OCI-LY7 (cell line): Measurements from ENCODE around the gene TRIM9. TPM values are rescaled to one million over a fixed set of nuclear protein-coding genes. Genes with fewer than 3 reads are reported as not detected.

Experiments
- BruUV-seq: library from RNA; stranded (reverse); fragments of 400-500 nt; replicated peaks from 2 replicates; lab custom pipeline; 2021; lab: Mats Ljungman, UMichigan
- CTCF ChIA-PET: fragments of 300-600 bp; sonication (Branson Sonifier 250); formaldehyde crosslinking; loops from one replicate; lab custom pipeline; 2022; ENCODE audit warnings: antibody characterized with exemption; ENCODE audit not compliant: unreplicated experiment; lab: Charles Lee
- POLR2A ChIA-PET: fragments of 300-600 bp; sonication (Branson Sonifier 250); formaldehyde crosslinking; loops from one replicate; lab custom pipeline; 2022; ENCODE audit warnings: antibody characterized with exemption; lab: Charles Lee
- DNase-seq: peaks from one replicate; pipeline ENCODE4 v3.0.0-alpha.2; 2015; ENCODE audit warnings: low spot score
- H2AFZ ChIP-seq: fragments of 200-600 bp; sonication (generic), shearing (Covaris generic); 2 replicates; pipeline ENCODE4 v1.6.1; 2014; ENCODE audit warnings: mild to moderate bottlenecking, antibody characterized with exemption, low read length, moderate library complexity
- H3K27ac ChIP-seq: fragments of 200-600 bp; sonication (generic); 2 replicates; pipeline ENCODE4 v1.5.1; 2014; ENCODE audit warnings: mixed run types, low read depth, mild to moderate bottlenecking, moderate library complexity, low read length, inconsistent platforms; ENCODE audit not compliant: poor library complexity, severe bottlenecking
- H3K36me3 ChIP-seq: fragments of 200-600 bp; sonication (generic); 2 replicates; pipeline ENCODE4 v1.6.1; 2014; ENCODE audit warnings: mild to moderate bottlenecking, antibody characterized with exemption, low read length, moderate library complexity, mixed read lengths; ENCODE audit not compliant: insufficient read depth
- H3K4me1 ChIP-seq: fragments of 200-600 bp; sonication (generic); 2 replicates; pipeline ENCODE4 v1.5.1; 2014; ENCODE audit warnings: mild to moderate bottlenecking, low read length; ENCODE audit not compliant: insufficient read depth, poor library complexity, severe bottlenecking
- H3K4me2 ChIP-seq: fragments of 200-600 bp; sonication (generic); 2 replicates; pipeline ENCODE4 v1.6.1; 2014; ENCODE audit warnings: mild to moderate bottlenecking, low read length
- H3K4me3 ChIP-seq: fragments of 200-600 bp; sonication (generic); 2 replicates; pipeline ENCODE4 v1.5.1; 2014; ENCODE audit warnings: mild to moderate bottlenecking, low read depth, low read length; ENCODE audit not compliant: poor library complexity, severe bottlenecking
- H3K79me2 ChIP-seq: fragments of 200-600 bp; sonication (generic); 2 replicates; pipeline ENCODE4 v1.6.1; 2016; ENCODE audit warnings: low read depth, mild to moderate bottlenecking, low read length, moderate library complexity, mixed read lengths; ENCODE audit not compliant: insufficient read depth
- H3K9me2 ChIP-seq: fragments of 200-600 bp; sonication (generic); 2 replicates; pipeline ENCODE4 v1.6.1; 2016; ENCODE audit warnings: mild to moderate bottlenecking, low read length, mixed read lengths; ENCODE audit not compliant: insufficient read depth
- H3K9me3 ChIP-seq: fragments of 200-600 bp; sonication (generic); 2 replicates; pipeline ENCODE4 v1.6.1; 2014; ENCODE audit warnings: mild to moderate bottlenecking, mixed run types, low read length, mixed read lengths
- H4K20me1 ChIP-seq: fragments of 200-600 bp; sonication (generic); 2 replicates; pipeline ENCODE4 v1.6.1; 2014; ENCODE audit warnings: mild to moderate bottlenecking, antibody characterized with exemption, low read length, moderate library complexity, mixed read lengths; ENCODE audit not compliant: insufficient read depth
- CTCF ChIP-seq: fragments of 200-600 bp; sonication (generic); conservative IDR thresholded peaks from 2 replicates; pipeline ENCODE4 v1.5.1; 2014; ENCODE audit warnings: mild to moderate bottlenecking, antibody characterized with exemption, low read length, moderate library complexity, mixed read lengths
- EZH2phosphoT487 ChIP-seq: fragments of 200-600 bp; sonication (generic); IDR thresholded peaks from 2 replicates; pipeline ENCODE4 v1.6.1; 2018; ENCODE audit warnings: low read depth, borderline replicate concordance, mild to moderate bottlenecking, mixed run types, antibody characterized with exemption, low read length, moderate library complexity, mixed read lengths
- intact Hi-C: fragments of 100-400 bp; cut with micrococcal nuclease; formaldehyde crosslinking; loops from one replicate; pipeline ENCODE4 v1.10.0; 2022; ENCODE audit not compliant: unreplicated experiment
- total RNA-seq, 2 experiments: library from RNA; depleted of rRNA in 1 of 2; stranded (reverse); fragments of >200 nt in 1 of 2; shearing (Covaris generic) in 1 of 2; gene quantifications; 2 replicates each; pipeline ENCODE4 v1.2.3, GENCODE V29; 2014 to 2022

The TRIM9 gene
- total RNA-seq, 2 experiments from 2014 or later = 1.4 to 7.9 TPM

- Histone ChIP-seq H3K79me2 (no peaks in the 10 kb centered on the region), H3K4me3 (no peak overlapping the region), H3K27ac (no peak overlapping the region), H3K4me1 (peaks cover 13% of the 10 kb centered on the region), H3K9me2 (no peaks in the 10 kb centered on the region), H4K20me1 (no peaks in the 10 kb centered on the region), H3K4me2 (no peak overlapping the region), H2AFZ (no peak overlapping the region), H3K36me3 (no peaks in the 10 kb centered on the region), H3K9me3 (no peaks in the 10 kb centered on the region)
- BruUV-seq = no TSS peak
- ChIA-PET POLR2A (interaction anchor here (0.7 kb wide), 1 partner anchor 10 kb away, joined by 3 read pairs; no protein-coding TSS in a partner anchor), CTCF (no interaction called here)
- DNase-seq = no peak
- intact Hi-C loops = loop anchor here (10.0 kb wide), 1 partner anchor 142 kb away; no protein-coding TSS in a partner anchor
- no peak for TF ChIP-seq CTCF
- no peak for TF ChIP-seq EZH2phosphoT487
These were observed 2.0 kb upstream of the TRIM9 start for GRCh38 chr14:51096870-51097269.

GRCh38 chr14:51095854-51096823, 1.2 kb upstream of the TRIM9 start:
- Histone ChIP-seq H3K4me2 (peak overlapping the region; percentile 74), H2AFZ (peak overlapping the region; percentile 72; the same call in 1 of the 2 replicates)

More at GRCh38 chr14:51095854-51096823, 1.2 kb upstream of the TRIM9 start:
- no peaks in the 10 kb centered on the region for H3K9me3 ChIP-seq
- H3K36me3 ChIP-seq = no peaks in the 10 kb centered on the region
- no peak for DNase-seq
- no peaks in the 10 kb centered on the region for H3K9me2 ChIP-seq
- no peak overlapping the region for H3K27ac ChIP-seq
- CTCF ChIA-PET = no interaction called here
- intact Hi-C loops = loop anchor here (10.0 kb wide), 1 partner anchor 141 kb away; no protein-coding TSS in a partner anchor
- no TSS peak for BruUV-seq
- no peak for TF ChIP-seq CTCF
- no peak for TF ChIP-seq EZH2phosphoT487
- H4K20me1 ChIP-seq = no peaks in the 10 kb centered on the region
- peak overlapping the region; percentile 70 for H3K4me3 ChIP-seq
- POLR2A ChIA-PET = interaction anchor here (1.1 to 1.9 kb wide), 3 partner anchors 9 to 17 kb away, joined by 4 to 16 read pairs (median 11); no protein-coding TSS in a partner anchor
- H3K4me1 ChIP-seq = peaks cover 13% of the 10 kb centered on the region
- H3K79me2 ChIP-seq = no peaks in the 10 kb centered on the region
